Caco-2 (cell line): ENCODE measurements around the gene KRT77. TPM values are rescaled to one million over a fixed set of nuclear protein-coding genes. Genes with fewer than 3 reads are reported as not detected.

Source experiments
- BruUV-seq: library from RNA; stranded (reverse); fragments of 400-500 nt; replicated peaks from 2 replicates; lab custom pipeline; 2021; lab: Mats Ljungman, UMichigan
- CTCF ChIA-PET: fragments of 300-600 bp; sonication (Branson Sonifier 250); formaldehyde crosslinking; loops from one replicate; lab custom pipeline; 2022; ENCODE audit warnings: antibody characterized with exemption; lab: Charles Lee
- POLR2A ChIA-PET: fragments of 300-600 bp; sonication (Branson Sonifier 250); formaldehyde crosslinking; loops from one replicate; lab custom pipeline; 2022; ENCODE audit warnings: antibody characterized with exemption; lab: Charles Lee
- DNase-seq, 2 experiments: peaks; one replicate each; pipeline versions ENCODE4 v3.0.0 to v3.0.0-alpha.2; 2020 to 2022
- H3K27me3 ChIP-seq: replicated peaks from 2 replicates; pipeline ENCODE4 v1.6.0; 2011; ENCODE audit warnings: low read length; ENCODE audit not compliant: control insufficient read depth, insufficient read depth
- H3K36me3 ChIP-seq: 2 replicates; pipeline ENCODE4 v1.5.1; 2011; ENCODE audit warnings: low read length; ENCODE audit not compliant: control insufficient read depth, insufficient read depth
- H3K4me1 ChIP-seq: fragments of 250-450 bp; sonication (Bioruptor Pico); 2 replicates; pipeline ENCODE4 v1.5.1; 2020; ENCODE audit warnings: mild to moderate bottlenecking
- H3K4me3 ChIP-seq: 2 replicates; pipeline ENCODE4 v1.5.1; 2011; ENCODE audit warnings: low read depth, mild to moderate bottlenecking, control low read depth, low read length
- H3K9me3 ChIP-seq: fragments of 250-450 bp; sonication (Bioruptor Pico); 2 replicates; pipeline ENCODE4 v1.5.1; 2020; ENCODE audit warnings: mild to moderate bottlenecking, moderate library complexity
- H3K27ac Mint-ChIP-seq: one replicate; pipeline ENCODE4 v1.8.0; 2022; ENCODE audit warnings: mixed read lengths; ENCODE audit not compliant: unreplicated experiment
- H3K27me3 Mint-ChIP-seq: one replicate; pipeline ENCODE4 v1.8.0; 2022; ENCODE audit warnings: mixed read lengths; ENCODE audit not compliant: insufficient read depth, unreplicated experiment
- H3K36me3 Mint-ChIP-seq: one replicate; pipeline ENCODE4 v1.8.0; 2022; ENCODE audit warnings: mild to moderate bottlenecking, mixed read lengths; ENCODE audit not compliant: insufficient read depth, unreplicated experiment
- H3K4me1 Mint-ChIP-seq: one replicate; pipeline ENCODE4 v1.8.0; 2022; ENCODE audit warnings: low read depth, mixed read lengths; ENCODE audit not compliant: unreplicated experiment
- H3K4me3 Mint-ChIP-seq: one replicate; pipeline ENCODE4 v1.8.0; 2022; ENCODE audit warnings: mild to moderate bottlenecking, moderate library complexity, mixed read lengths; ENCODE audit not compliant: unreplicated experiment
- H3K9me3 Mint-ChIP-seq: one replicate; pipeline ENCODE4 v1.8.0; 2022; ENCODE audit warnings: mixed read lengths; ENCODE audit not compliant: unreplicated experiment
- CTCF ChIP-seq, 2 experiments: fragments of 200-600 bp in 1 of 2; IDR thresholded peaks; 1 replicate in 1 of 2; 2 replicates in 1 of 2; pipeline versions ENCODE4 v1.5.1 to v1.8.0; 2011 to 2022; ENCODE audit warnings: antibody characterized with exemption in 1 of 2, control low read depth in 1 of 2, inconsistent platforms in 1 of 2, low read depth in 1 of 2, low read length in 1 of 2, mild to moderate bottlenecking in 1 of 2, moderate library complexity in 1 of 2; ENCODE audit not compliant: insufficient read depth in 1 of 2, severe bottlenecking in 1 of 2, unreplicated experiment in 1 of 2
- intact Hi-C: fragments of 100-400 bp; cut with micrococcal nuclease; formaldehyde crosslinking; loops from one replicate; pipeline ENCODE4 v1.10.0; 2022; ENCODE audit not compliant: unreplicated experiment
- total RNA-seq: library from RNA; stranded (reverse); gene quantifications from 2 replicates; pipeline ENCODE4 v1.2.3, GENCODE V29; 2022

Gene KRT77
- total RNA-seq, 1 experiment from 2014 or later = not detected

- H3K36me3 Mint-ChIP-seq = no peaks in the 10 kb centered on the region
- H3K27me3 ChIP-seq = no peaks in the 10 kb centered on the region; the same call in 1 of the 2 replicates
- TF ChIP-seq CTCF (IDR thresholded peaks at IDR 0.05; ENCODE audit: insufficient read depth in 1 of 2, low read depth in 1 of 2, low read length in 1 of 2, severe bottlenecking in 1 of 2, unreplicated experiment in 1 of 2) = no peak
- peaks cover 16% of the 10 kb centered on the region for H3K27me3 Mint-ChIP-seq
- no peaks in the 10 kb centered on the region for H3K4me1 ChIP-seq
- no peak for DNase-seq
- ChIA-PET POLR2A (no interaction called here), CTCF (interaction anchor here (1.0 kb wide), 1 partner anchor 187 kb away, joined by 9 read pairs; no protein-coding TSS in a partner anchor)
- no peaks in the 10 kb centered on the region for H3K9me3 ChIP-seq
- H3K36me3 ChIP-seq = no peaks in the 10 kb centered on the region
- H3K4me1 Mint-ChIP-seq = no peaks in the 10 kb centered on the region
- intact Hi-C loops = no loop called here
- no peak overlapping the region for H3K4me3 ChIP-seq
- H3K9me3 Mint-ChIP-seq = no peaks in the 10 kb centered on the region
- H3K4me3 Mint-ChIP-seq = no peak overlapping the region
- BruUV-seq = no TSS peak
- no peak overlapping the region for H3K27ac Mint-ChIP-seq
These were observed 10.1 kb downstream of the KRT77 start for GRCh38 chr12:52693261-52693660.

- Mint-ChIP-seq H3K27me3 (peaks cover 20% of the 10 kb centered on the region), H3K27ac (no peak overlapping the region), H3K4me1 (no peaks in the 10 kb centered on the region), H3K36me3 (no peaks in the 10 kb centered on the region), H3K9me3 (no peaks in the 10 kb centered on the region), H3K4me3 (no peak overlapping the region)
- TF ChIP-seq CTCF (IDR thresholded peaks at IDR 0.05; ENCODE audit: insufficient read depth in 1 of 2, low read depth in 1 of 2, low read length in 1 of 2, severe bottlenecking in 1 of 2, unreplicated experiment in 1 of 2) = peak in 1 of 2 experiments; percentile 41
- ChIA-PET CTCF (interaction anchor here (0.7 to 1.3 kb wide), 4 partner anchors 173 to 188 kb away, joined by 3 to 9 read pairs (median 8); no protein-coding TSS in a partner anchor), POLR2A (no interaction called here)
- no TSS peak for BruUV-seq
- Histone ChIP-seq H3K27me3 (no peaks in the 10 kb centered on the region; the same call in 1 of the 2 replicates), H3K9me3 (no peaks in the 10 kb centered on the region), H3K36me3 (no peaks in the 10 kb centered on the region), H3K4me1 (no peaks in the 10 kb centered on the region), H3K4me3 (no peak overlapping the region)
- intact Hi-C loops = no loop called here
- DNase-seq = peak in 1 of 2 experiments; percentile 41
These were observed 11.1 kb downstream of the KRT77 start for GRCh38 chr12:52692254-52692653.

- no peak for TF ChIP-seq CTCF (IDR thresholded peaks at IDR 0.05; ENCODE audit: insufficient read depth in 1 of 2, low read depth in 1 of 2, low read length in 1 of 2, severe bottlenecking in 1 of 2, unreplicated experiment in 1 of 2)
- Histone ChIP-seq H3K27me3 (no peaks in the 10 kb centered on the region; the same call in 1 of the 2 replicates), H3K36me3 (no peaks in the 10 kb centered on the region), H3K4me3 (no peak overlapping the region), H3K9me3 (no peaks in the 10 kb centered on the region), H3K4me1 (no peaks in the 10 kb centered on the region)
- Mint-ChIP-seq H3K27ac (no peak overlapping the region), H3K9me3 (no peaks in the 10 kb centered on the region), H3K36me3 (no peaks in the 10 kb centered on the region), H3K27me3 (peaks cover 20% of the 10 kb centered on the region), H3K4me1 (no peaks in the 10 kb centered on the region), H3K4me3 (peak overlapping the region; percentile 65)
- DNase-seq = no peak
- POLR2A ChIA-PET = no interaction called here
- intact Hi-C loops = no loop called here
- no TSS peak for BruUV-seq
- CTCF ChIA-PET = interaction anchor here (0.7 to 1.3 kb wide), 3 partner anchors 173 to 180 kb away, joined by 3 to 8 read pairs (median 8); no protein-coding TSS in a partner anchor
These were observed 11.5 kb downstream of the KRT77 start for GRCh38 chr12:52691841-52692150.
